Sigmoid colon (tissue), 3 donors: ENCODE results near the gene FAM210A.

Experiments used
- POLR2A ChIP-seq, 2 donors: fragments of 450-650 bp; IDR thresholded peaks; one replicate each; pipeline ENCODE4 v1.6.1; 2016; ENCODE audit warnings: antibody characterized with exemption in 2 of 2, mild to moderate bottlenecking in 2 of 2, moderate library complexity in 2 of 2
- TF ChIP-seq, protein P1 (sequence below), 4 experiments: fragments of 450-650 bp in 3 of 4; fragments of 200-600 bp in 1 of 4; IDR thresholded peaks; one replicate each; pipeline ENCODE4 v1.5.1; 2016 to 2019; ENCODE audit warnings: antibody characterized with exemption in 4 of 4, mild to moderate bottlenecking in 3 of 4, moderate library complexity in 2 of 4

DNA sequence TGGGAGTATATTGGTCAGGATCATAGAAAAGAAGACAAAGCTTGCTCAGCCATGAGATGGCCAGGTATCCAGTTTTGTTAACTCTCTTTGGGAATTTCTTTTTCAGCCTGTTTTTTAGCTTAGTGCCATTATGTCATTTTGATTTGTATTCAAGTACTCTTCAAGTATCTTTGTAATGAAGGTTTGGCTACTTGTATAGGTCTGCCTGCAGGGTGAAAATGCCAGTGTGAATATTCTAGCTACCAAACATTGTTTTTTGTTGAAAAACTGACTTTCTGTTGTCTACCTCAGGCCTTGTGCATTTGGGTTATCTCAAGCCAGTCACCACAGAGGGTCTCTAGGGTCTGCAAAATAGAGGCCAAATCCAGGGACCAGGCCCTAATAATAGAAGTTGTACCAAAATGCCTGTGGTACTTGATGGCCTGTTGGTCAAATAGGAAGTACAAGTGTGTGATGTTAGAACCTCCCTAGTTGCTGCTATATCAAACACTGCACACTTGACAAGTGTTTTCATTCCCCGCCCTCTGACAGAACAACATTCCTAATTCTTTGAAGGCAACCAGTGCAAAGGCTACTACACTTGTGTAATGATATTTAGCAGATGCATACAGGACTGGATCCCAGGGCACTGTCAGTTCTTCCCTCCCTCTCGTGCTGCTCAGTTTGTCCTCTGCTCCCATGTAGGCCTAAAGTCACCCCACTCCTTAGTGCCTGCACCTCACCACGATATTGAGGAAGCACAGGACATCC is 36.5 kb upstream of the FAM210A start:
- no peak for TF ChIP-seq POLR2A (IDR thresholded peaks at IDR 0.05)
- TF ChIP-seq, protein P1, sequence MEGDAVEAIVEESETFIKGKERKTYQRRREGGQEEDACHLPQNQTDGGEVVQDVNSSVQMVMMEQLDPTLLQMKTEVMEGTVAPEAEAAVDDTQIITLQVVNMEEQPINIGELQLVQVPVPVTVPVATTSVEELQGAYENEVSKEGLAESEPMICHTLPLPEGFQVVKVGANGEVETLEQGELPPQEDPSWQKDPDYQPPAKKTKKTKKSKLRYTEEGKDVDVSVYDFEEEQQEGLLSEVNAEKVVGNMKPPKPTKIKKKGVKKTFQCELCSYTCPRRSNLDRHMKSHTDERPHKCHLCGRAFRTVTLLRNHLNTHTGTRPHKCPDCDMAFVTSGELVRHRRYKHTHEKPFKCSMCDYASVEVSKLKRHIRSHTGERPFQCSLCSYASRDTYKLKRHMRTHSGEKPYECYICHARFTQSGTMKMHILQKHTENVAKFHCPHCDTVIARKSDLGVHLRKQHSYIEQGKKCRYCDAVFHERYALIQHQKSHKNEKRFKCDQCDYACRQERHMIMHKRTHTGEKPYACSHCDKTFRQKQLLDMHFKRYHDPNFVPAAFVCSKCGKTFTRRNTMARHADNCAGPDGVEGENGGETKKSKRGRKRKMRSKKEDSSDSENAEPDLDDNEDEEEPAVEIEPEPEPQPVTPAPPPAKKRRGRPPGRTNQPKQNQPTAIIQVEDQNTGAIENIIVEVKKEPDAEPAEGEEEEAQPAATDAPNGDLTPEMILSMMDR (IDR thresholded peaks at IDR 0.05): no peak
